HG03558 (cell line): Measurements from ENCODE around the gene ROR1.

Experiments used
- ATAC-seq: cut with Tn5 transposase; IDR thresholded peaks from one replicate; pipeline ENCODE4 v1.9.1; 2021; ENCODE audit warnings: moderate number of reproducible peaks; ENCODE audit not compliant: unreplicated experiment; ENCODE audit errors: extremely low read depth

The ROR1 gene

DNA sequence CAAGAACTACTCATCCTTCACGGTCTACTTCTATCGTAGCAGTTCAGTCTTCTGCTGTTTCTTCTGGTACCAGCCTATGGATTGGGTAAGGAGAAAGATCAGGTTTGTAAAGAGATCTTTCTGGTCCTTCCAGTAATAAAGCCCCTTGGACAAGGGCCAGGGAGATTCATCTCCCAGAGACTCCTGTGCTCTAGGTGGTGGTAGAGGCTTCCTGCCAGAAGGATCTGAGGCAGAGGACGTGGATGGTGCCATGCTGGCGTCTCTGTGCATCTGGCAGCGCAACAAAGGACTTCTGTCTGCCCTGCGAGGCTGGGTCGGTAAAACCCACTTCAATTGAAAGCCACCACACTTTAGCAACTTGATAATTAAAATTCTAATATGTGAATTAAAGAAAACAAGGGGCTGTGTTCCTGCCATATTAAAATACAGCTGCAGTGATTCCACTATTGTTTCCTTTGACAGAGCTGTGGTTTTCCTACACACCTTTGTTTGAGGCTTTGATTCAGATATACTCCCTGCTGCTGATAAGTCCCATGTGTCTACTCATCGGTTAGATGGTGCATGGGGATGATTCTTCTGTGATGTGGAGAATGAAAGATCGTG, 73.6 kb downstream of the ROR1 start:
- ATAC-seq, result no peak

- ATAC-seq, result no peak
These were observed 74.9 kb downstream of the ROR1 start for GRCh38 chr1:63848733-63849132.

GRCh38 chr1:63849149-63849548, 75.3 kb downstream of the ROR1 start:
- ATAC-seq, result no peak

- ATAC-seq, result no peak
These were observed 80.3 kb downstream of the ROR1 start for GRCh38 chr1:63854091-63854490.

- no peak for ATAC-seq
These were observed 82.1 kb downstream of the ROR1 start for GRCh38 chr1:63855942-63856341.

DNA sequence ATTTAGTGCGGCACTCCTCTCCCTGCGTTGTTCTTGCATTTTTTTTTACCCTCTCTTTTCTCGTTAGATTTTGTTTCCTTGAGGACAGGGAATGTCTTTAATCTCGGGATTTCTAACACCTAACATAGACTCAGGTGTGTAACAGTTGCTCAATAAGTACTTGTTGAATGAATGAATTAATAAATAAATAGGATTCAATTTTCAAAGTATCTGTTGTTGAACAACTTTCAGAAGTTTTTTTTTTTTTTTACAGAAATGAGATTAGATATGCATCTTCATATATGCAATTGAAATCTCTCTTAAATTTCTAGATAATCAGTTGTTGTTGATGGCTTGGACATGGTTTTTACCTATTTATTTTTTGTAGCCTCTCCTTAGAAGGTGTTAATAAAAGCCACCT, 83.1 kb downstream of the ROR1 start:
- ATAC-seq, result no peak

DNA sequence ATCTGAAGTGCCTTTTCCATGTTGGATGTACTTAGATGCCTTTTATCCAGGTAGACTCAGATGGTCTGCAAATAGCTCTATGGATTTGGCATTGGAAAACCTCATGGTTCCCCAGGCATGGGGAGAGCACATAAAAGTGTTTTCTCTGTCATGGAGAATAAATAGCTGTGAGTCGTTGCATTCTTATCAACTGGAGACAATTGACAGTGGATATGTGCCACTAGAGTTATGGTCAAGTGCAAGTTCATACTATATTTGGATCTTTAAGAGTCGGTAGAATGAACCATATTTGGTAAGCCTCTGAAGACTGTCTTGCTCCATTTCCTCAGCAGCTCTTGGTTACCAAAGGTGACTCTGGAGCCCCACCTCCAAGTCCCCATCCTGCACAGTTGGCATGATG, 83.7 kb downstream of the ROR1 start:
- ATAC-seq, result no peak

DNA sequence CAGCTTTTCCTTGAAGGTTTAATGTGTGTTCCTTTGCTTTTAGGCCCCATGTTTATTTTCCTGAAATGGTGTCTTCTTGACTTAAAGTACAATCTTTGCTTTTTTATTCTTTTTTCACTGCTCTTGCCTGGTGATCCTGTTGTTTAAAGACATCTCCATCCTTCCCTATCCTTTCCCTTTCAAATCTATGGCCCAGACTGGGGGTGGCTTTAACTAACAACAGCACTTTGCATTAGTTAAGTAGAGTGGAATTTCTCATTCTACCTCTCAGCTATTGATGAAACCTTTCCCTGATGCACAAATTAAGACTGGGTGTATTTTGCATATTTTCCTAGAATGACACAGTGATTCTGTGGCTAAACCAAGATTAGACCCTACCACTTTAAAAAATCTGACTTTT, 84.3 kb downstream of the ROR1 start:
- ATAC-seq, result no peak

- no peak for ATAC-seq
These were observed 85.9 kb downstream of the ROR1 start for GRCh38 chr1:63859480-63860275.

- ATAC-seq, result no peak
These were observed 87.4 kb downstream of the ROR1 start for GRCh38 chr1:63861052-63861691.

DNA sequence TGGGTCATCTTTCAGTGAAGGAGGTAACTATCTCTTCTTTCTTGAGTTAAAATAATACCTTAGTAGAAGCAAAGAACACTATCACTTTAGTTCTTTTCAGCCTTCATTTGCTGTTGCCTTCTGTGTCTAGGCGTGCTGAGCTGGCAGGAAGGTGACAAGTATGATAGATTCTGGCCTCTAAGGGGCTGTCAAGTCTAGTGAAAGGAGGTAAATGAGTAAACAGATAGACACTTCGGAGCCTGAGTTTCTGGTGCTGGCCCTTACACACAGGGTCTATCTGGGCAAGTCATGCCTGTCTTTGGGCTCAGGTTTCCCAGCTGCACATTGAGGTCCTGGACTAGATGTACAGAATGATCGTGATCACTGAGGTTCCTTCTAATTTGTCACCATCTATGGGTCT, 89.3 kb downstream of the ROR1 start:
- ATAC-seq, result no peak

DNA sequence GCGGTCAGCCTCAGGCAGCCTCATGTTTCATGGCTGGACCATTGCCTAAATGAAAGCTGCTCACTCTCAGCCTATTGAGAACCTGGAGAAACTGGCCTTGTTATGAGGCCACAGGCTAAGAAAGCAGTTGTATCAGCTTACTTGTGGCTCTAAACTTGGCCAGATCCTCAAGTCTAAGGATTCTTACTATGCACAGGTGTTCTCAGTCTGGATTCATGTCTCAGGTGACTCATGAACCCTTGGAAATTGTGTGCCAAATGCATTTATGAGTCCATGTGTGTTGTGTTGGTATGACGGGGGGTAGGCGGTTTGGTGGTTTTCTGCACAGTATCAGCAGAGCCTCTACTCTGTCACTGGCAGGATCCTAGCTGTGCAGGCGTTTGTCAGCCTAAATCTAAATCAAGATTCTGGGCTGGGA, 90.4 kb downstream of the ROR1 start:
- ATAC-seq, result no peak

- no peak for ATAC-seq
These were observed 91.7 kb downstream of the ROR1 start for GRCh38 chr1:63865561-63865960.

- ATAC-seq, result no peak
These were observed 92.3 kb downstream of the ROR1 start for GRCh38 chr1:63866084-63866483.

GRCh38 chr1:63867429-63868176, 93.8 kb downstream of the ROR1 start:
- no peak for ATAC-seq

DNA sequence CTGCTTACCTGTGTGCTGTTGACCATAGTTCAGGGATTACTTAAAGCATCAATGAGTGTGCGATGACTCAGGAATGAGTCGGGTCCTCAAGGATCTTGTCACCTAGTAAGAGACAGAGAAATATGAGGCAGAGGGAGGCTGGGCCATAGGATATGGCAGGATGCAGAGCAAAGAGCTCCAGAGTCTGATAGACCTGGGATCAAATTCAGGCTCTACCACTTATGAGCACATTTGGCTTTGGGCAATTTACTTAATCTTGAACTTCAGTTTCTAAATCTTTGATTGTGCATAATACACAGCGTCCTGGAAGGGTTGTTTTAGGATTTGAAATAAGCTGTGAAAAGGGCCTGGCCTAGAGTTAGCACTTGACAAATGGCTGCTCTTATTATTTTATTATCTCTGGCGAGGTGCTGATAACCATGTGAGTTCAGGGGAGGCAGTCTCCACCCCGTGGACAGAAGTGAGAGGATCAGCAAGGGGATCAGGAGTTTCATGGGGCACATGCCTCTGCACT, 94.5 kb downstream of the ROR1 start:
- ATAC-seq, result no peak

GRCh38 chr1:63870152-63870551, 96.3 kb downstream of the ROR1 start:
- no peak for ATAC-seq

GRCh38 chr1:63871463-63871862, 97.6 kb downstream of the ROR1 start:
- no peak for ATAC-seq

DNA sequence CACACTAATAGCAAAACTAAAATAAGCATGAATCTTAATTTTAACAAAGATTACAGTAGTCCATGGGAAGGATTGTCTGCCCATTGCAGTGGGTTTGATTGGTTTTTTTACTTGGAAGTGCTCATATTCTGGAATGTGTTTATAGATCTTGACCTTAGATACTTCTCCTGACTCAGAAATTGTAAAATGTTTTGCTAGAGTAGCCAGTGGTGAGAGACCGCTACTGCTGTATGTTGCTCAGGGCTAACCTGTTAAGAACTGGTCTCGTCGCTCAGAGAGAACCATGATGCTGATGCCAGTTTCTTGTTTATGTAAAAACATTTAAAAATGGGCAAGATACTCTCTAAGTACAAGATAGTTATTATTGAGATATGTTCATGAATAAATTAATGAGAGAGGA, 99.9 kb downstream of the ROR1 start:
- no peak for ATAC-seq

DNA sequence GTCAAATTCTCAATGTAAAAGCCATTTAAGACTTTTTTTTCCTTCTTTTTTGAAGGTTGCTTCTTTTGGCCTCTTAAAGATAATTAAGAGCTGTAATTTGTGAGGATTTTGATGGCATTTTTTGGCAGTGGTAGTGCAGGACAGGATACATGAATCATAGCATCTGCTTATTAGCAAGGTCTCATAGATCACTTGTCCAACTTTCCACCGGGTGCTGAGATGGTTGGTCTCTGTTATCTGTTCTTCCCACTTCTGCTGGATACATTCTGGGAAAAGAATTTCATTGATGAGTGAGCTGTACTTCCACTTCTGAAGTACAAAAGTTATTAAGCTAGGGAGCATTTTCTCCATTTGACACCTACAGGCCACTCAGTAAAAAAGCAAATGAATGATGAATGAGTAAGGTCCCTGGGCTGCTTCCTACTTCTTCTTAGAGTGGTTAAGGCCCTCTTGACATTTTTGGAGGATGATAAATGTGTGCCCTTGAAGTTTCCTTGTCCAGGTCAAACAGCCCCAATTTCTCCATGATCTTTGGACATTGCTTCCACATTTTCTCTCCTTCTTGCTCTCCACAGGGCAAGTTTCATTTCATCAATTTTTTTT, 100.6 kb downstream of the ROR1 start:
- no peak for ATAC-seq
